Left ventricle myocardium inferior (tissue), 1 donor: ENCODE measurements around the gene RAN. TPM values are rescaled to one million over a fixed set of nuclear protein-coding genes. Genes with fewer than 3 reads are reported as not detected.
"Not testable (repeated sequence)": the region's sequence is repeated elsewhere in the genome, so short reads cannot be mapped to it uniquely, and the experiment has no call there.

Source experiments
- DNase-seq: peaks from one replicate; pipeline ENCODE4 v3.0.0-alpha.2; 2020
- H3K27ac ChIP-seq: fragments of 200-600 bp; replicated peaks from 2 replicates; pipeline ENCODE4 v1.8.0; 2021
- H3K27me3 ChIP-seq: fragments of 200-600 bp; 2 replicates; pipeline ENCODE4 v1.8.0; 2021; ENCODE audit warnings: low read depth
- H3K36me3 ChIP-seq: fragments of 200-600 bp; 2 replicates; pipeline ENCODE4 v1.8.0; 2021
- H3K4me1 ChIP-seq: fragments of 200-600 bp; 2 replicates; pipeline ENCODE4 v1.8.0; 2021
- H3K4me3 ChIP-seq: fragments of 200-600 bp; 2 replicates; pipeline ENCODE4 v1.8.0; 2021; ENCODE audit warnings: mild to moderate bottlenecking, moderate library complexity
- H3K9me3 ChIP-seq: fragments of 200-600 bp; replicated peaks from 2 replicates; pipeline ENCODE4 v1.8.0; 2021
- CTCF ChIP-seq: fragments of 200-600 bp; IDR thresholded peaks from 2 replicates; pipeline ENCODE4 v1.8.0; 2021; ENCODE audit warnings: antibody characterized with exemption, mild to moderate bottlenecking, borderline replicate concordance
- intact Hi-C: fragments of 100-400 bp; cut with micrococcal nuclease; formaldehyde crosslinking; loops from one replicate; pipeline ENCODE4 v1.11.0; 2022
- total RNA-seq: library from RNA; stranded (reverse); fragmentation: NEBNext Ultra II Directional; extraction: Animal tissue kit (Norgen Biotek cat#: 25700); gene quantifications from one replicate; pipeline ENCODE4 v1.2.1, GENCODE V29; 2021
- donor health status: DM: no; HTN: yes; CAD: no; lungs with severe emphysema.

RAN gene
- total RNA-seq, 1 donor from 2014 or later: 246 TPM

- H3K27me3 ChIP-seq: no peaks in the 10 kb centered on the region
- peaks cover 9% of the 10 kb centered on the region for H3K36me3 ChIP-seq
- no peaks in the 10 kb centered on the region for H3K9me3 ChIP-seq
- H3K4me3 ChIP-seq: no peak overlapping the region
- H3K4me1 ChIP-seq: no peaks in the 10 kb centered on the region
- no peak for TF ChIP-seq CTCF
- no peak for DNase-seq
- no peak overlapping the region for H3K27ac ChIP-seq
- intact Hi-C loops: no loop called here
These were observed 9.2 kb downstream of the RAN start for GRCh38 chr12:130881046-130881445.

- Histone ChIP-seq H3K27me3 (no peaks in the 10 kb centered on the region), H3K9me3 (no peaks in the 10 kb centered on the region), H3K4me3 (no peak overlapping the region), H3K4me1 (no peaks in the 10 kb centered on the region), H3K27ac (no peak overlapping the region), H3K36me3 (peaks cover 4% of the 10 kb centered on the region)
- no peak for TF ChIP-seq CTCF
- DNase-seq: no peak
- intact Hi-C loops: no loop called here
These were observed 9.7 kb downstream of the RAN start for GRCh38 chr12:130881548-130881947.

- H3K4me3 ChIP-seq, H3K27me3 ChIP-seq, DNase-seq, H3K36me3 ChIP-seq, H3K27ac ChIP-seq, intact Hi-C loops, H3K4me1 ChIP-seq, H3K9me3 ChIP-seq: not testable (repeated sequence)
These were observed 15.3 kb downstream of the RAN start for GRCh38 chr12:130887190-130887589.

- Histone ChIP-seq H3K9me3 (no peaks in the 10 kb centered on the region), H3K4me3 (no peak overlapping the region), H3K27ac (no peak overlapping the region), H3K27me3 (peaks cover 5% of the 10 kb centered on the region), H3K4me1 (no peaks in the 10 kb centered on the region), H3K36me3 (no peaks in the 10 kb centered on the region)
- intact Hi-C loops: no loop called here
- no peak for DNase-seq
- no peak for TF ChIP-seq CTCF
These were observed 32.2 kb downstream of the RAN start for GRCh38 chr12:130904064-130904463.

- H3K4me3 ChIP-seq, H3K27ac ChIP-seq, H3K9me3 ChIP-seq, DNase-seq, H3K27me3 ChIP-seq, H3K4me1 ChIP-seq, H3K36me3 ChIP-seq, intact Hi-C loops: not testable (repeated sequence)
These were observed 33.1 kb downstream of the RAN start for GRCh38 chr12:130904936-130905455.

GRCh38 chr12:130909111-130909510 is 37.2 kb downstream of the RAN start:
- intact Hi-C loops: no loop called here
- H3K4me3 ChIP-seq: no peak overlapping the region
- no peak for TF ChIP-seq CTCF

More at GRCh38 chr12:130909111-130909510, 37.2 kb downstream of the RAN start:
- Histone ChIP-seq H3K9me3 (peaks cover 19% of the 10 kb centered on the region), H3K27me3 (peaks cover 4% of the 10 kb centered on the region), H3K4me1 (no peaks in the 10 kb centered on the region), H3K27ac (no peak overlapping the region), H3K36me3 (no peaks in the 10 kb centered on the region)
- DNase-seq: no peak
